ENCODE data around the gene TMEM263.

- TF ChIP-seq POLR2A (IDR thresholded peaks at IDR 0.05; ENCODE audit: control extremely low read depth in 1 of 2, low read depth in 2 of 2, low read length in 2 of 2) (no peak), RAD21 (IDR thresholded peaks at IDR 0.05 in 1 of 2, conservative IDR thresholded peaks at IDR 0.05 in 1 of 2; ENCODE audit: low read depth in 2 of 2, low read length in 2 of 2) (no peak), EZH2 (IDR thresholded peaks at IDR 0.05; ENCODE audit: low read depth, low read length, severe bottlenecking) (no peak), KDM1A (IDR thresholded peaks at IDR 0.05; ENCODE audit: borderline replicate concordance, low read length) (no peak), EGR1 (IDR thresholded peaks at IDR 0.05; ENCODE audit: borderline replicate concordance, low read depth, low read length) (no peak), RBBP5 (IDR thresholded peaks at IDR 0.05; ENCODE audit: borderline replicate concordance, low read depth, low read length) (no peak), CREB1 (IDR thresholded peaks at IDR 0.05) (no peak), JUN (IDR thresholded peaks at IDR 0.05; ENCODE audit: low read depth, low read length) (no peak), MAX (IDR thresholded peaks at IDR 0.05) (no peak), POLR2AphosphoS5 (IDR thresholded peaks at IDR 0.05; ENCODE audit: low read depth, low read length) (no peak), NRF1 (IDR thresholded peaks at IDR 0.05; ENCODE audit: low read depth, low read length) (no peak), TAF1 (IDR thresholded peaks at IDR 0.05; ENCODE audit: low read depth, low read length) (no peak)
- TF ChIP-seq, protein P1, sequence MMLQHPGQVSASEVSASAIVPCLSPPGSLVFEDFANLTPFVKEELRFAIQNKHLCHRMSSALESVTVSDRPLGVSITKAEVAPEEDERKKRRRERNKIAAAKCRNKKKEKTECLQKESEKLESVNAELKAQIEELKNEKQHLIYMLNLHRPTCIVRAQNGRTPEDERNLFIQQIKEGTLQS (IDR thresholded peaks at IDR 0.05; ENCODE audit: insufficient read depth, low read depth, low read length): no peak
- TF ChIP-seq, protein P2, sequence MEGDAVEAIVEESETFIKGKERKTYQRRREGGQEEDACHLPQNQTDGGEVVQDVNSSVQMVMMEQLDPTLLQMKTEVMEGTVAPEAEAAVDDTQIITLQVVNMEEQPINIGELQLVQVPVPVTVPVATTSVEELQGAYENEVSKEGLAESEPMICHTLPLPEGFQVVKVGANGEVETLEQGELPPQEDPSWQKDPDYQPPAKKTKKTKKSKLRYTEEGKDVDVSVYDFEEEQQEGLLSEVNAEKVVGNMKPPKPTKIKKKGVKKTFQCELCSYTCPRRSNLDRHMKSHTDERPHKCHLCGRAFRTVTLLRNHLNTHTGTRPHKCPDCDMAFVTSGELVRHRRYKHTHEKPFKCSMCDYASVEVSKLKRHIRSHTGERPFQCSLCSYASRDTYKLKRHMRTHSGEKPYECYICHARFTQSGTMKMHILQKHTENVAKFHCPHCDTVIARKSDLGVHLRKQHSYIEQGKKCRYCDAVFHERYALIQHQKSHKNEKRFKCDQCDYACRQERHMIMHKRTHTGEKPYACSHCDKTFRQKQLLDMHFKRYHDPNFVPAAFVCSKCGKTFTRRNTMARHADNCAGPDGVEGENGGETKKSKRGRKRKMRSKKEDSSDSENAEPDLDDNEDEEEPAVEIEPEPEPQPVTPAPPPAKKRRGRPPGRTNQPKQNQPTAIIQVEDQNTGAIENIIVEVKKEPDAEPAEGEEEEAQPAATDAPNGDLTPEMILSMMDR (IDR thresholded peaks at IDR 0.05; ENCODE audit: control extremely low read depth in 1 of 3, insufficient read depth in 1 of 3, low read depth in 1 of 3, low read length in 3 of 3): no peak
Observed at GRCh38 chr12:106971065-106971464, 15.4 kb downstream of the TMEM263 start.

All from H1 (cell line).